CD4-positive, alpha-beta T cell treated with Interleukin-6 for 4 hours (primary cell): ENCODE results near the gene KCNK7.

Experiments
- DNase-seq: peaks from one replicate; pipeline ENCODE4 v3.0.0-alpha.2; 2020; ENCODE audit warnings: mixed read lengths

KCNK7 gene

GRCh38 chr11:65610404-65610803 is 14.8 kb upstream of the KCNK7 start:
- no peak for DNase-seq

GRCh38 chr11:65609665-65610064 is 14.1 kb upstream of the KCNK7 start:
- no peak for DNase-seq

- DNase-seq: no peak
Observed at GRCh38 chr11:65609229-65609628, 13.6 kb upstream of the KCNK7 start.

GRCh38 chr11:65607614-65608426 is 12.2 kb upstream of the KCNK7 start:
- DNase-seq: no peak

- DNase-seq: no peak
Observed at GRCh38 chr11:65606876-65607613, 11.4 kb upstream of the KCNK7 start.

- no peak for DNase-seq
Observed at GRCh38 chr11:65604258-65604657, 8.7 kb upstream of the KCNK7 start.

- no peak for DNase-seq
Observed at GRCh38 chr11:65599955-65600246, 4.3 kb upstream of the KCNK7 start.

GRCh38 chr11:65599216-65599954 is 3.8 kb upstream of the KCNK7 start:
- DNase-seq: no peak

- DNase-seq: no peak
Observed at GRCh38 chr11:65598258-65598699, 2.7 kb upstream of the KCNK7 start.

- no peak for DNase-seq
Observed at GRCh38 chr11:65596520-65596919, 920 bp upstream of the KCNK7 start.

GRCh38 chr11:65595131-65595530 is 469 bp downstream of the KCNK7 start:
- no peak for DNase-seq

- peak; percentile 65 for DNase-seq
Observed at GRCh38 chr11:65593518-65594414, 1.8 kb downstream of the KCNK7 start.

GRCh38 chr11:65592858-65593517 is 2.6 kb downstream of the KCNK7 start:
- no peak for DNase-seq

- DNase-seq: no peak
Observed at GRCh38 chr11:65591939-65592857, 3.4 kb downstream of the KCNK7 start.

- DNase-seq: no peak
Observed at GRCh38 chr11:65590240-65590738, 5.3 kb downstream of the KCNK7 start.

GRCh38 chr11:65589444-65590239 is 6.0 kb downstream of the KCNK7 start:
- DNase-seq: no peak

- peak; percentile 84 for DNase-seq
Observed at GRCh38 chr11:65588199-65589054, 7.2 kb downstream of the KCNK7 start.

- no peak for DNase-seq
Observed at GRCh38 chr11:65586676-65587075, 8.9 kb downstream of the KCNK7 start.

- no peak for DNase-seq
Observed at GRCh38 chr11:65586247-65586630, 9.4 kb downstream of the KCNK7 start.
